Lung microvascular endothelial cell (primary cell): ENCODE data around the gene TUSC2. TPM values are rescaled to one million over a fixed set of nuclear protein-coding genes. Genes with fewer than 3 reads are reported as not detected.

Experiments used
- DNase-seq, 2 donors: peaks; one replicate each; pipeline versions ENCODE4 v3.0.0 to v3.0.0-alpha.2; 2010; ENCODE audit warnings: low read depth in 2 of 2
- total RNA-seq: library from RNA; depleted of rRNA; stranded (reverse); fragments of >200 nt; gene quantifications from 2 replicates; pipeline ENCODE4 v1.2.1, GENCODE V29; 2014

TUSC2 gene
- total RNA-seq, 1 donor from 2014 or later: 22.8 TPM

DNA sequence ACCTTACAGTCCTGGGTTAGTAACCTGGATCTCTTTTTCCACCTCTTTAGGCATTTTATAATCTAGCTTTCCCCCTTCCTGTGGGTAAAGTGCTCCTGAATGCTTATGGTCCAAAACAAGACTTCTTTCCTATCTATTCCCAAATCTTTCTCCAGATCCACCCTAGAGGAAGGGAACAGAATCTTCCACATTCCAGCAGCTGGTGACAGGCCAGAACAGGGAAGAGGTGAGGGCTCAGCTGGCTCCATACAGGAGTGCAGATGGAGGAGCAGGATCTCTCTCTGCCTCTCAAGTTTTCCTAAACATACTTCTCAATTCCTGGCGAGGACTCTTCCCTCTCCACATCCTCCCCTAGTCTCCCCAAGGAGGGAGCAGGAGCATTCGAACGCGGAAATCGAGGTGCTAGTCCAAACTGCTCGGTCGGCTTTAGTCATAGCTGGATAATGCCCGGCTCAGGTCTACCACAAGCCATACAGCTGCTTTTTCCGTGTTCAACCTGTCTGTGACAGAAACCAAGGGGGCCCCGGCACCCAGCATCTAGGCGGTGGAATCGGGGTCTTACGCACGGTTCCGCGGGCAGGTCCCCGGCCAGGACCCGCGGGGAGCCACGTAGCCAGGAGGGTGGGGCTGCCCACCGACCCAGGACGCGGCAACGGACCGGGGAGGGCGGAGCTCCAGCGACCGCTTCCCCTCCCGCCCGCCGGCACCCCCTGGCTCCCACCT, 8.6 kb upstream of the TUSC2 start:
- DNase-seq: no peak

DNA sequence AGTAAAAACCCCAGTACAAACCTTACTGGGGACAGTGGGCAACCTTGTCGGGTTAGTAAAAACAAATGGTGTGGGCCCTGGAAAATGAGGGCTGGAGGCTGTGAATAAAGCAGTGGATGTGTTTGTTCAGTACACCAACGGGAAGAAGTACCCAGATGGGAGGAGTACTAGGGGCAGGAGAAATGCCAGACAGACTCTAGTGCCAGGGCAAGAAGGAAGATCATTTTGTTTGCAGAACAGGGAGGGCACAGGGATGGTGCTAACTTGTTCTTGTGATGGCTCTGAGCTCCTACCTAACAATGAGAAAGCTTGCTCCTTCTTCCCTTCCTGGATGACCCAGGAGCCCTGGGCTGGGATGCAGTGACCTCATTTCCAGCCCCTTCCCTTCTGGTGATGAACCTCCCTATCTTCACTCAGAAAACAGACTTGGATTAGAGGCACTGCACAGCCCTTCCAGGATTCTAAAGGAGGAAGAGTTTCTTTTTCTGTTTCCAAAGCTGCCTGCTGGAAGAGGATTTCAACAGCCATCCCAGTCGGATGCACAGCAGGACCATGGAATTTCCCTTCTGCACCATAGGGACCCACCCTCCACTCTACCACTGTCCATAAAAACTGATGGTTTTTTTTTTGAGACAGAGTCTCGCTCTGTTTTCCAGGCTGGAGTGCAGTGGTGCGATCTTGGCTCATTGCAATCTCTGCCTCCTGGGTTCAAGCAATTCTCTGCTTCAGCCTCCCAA, 6.5 kb upstream of the TUSC2 start:
- peak; percentile 66 to 82 for DNase-seq

DNA sequence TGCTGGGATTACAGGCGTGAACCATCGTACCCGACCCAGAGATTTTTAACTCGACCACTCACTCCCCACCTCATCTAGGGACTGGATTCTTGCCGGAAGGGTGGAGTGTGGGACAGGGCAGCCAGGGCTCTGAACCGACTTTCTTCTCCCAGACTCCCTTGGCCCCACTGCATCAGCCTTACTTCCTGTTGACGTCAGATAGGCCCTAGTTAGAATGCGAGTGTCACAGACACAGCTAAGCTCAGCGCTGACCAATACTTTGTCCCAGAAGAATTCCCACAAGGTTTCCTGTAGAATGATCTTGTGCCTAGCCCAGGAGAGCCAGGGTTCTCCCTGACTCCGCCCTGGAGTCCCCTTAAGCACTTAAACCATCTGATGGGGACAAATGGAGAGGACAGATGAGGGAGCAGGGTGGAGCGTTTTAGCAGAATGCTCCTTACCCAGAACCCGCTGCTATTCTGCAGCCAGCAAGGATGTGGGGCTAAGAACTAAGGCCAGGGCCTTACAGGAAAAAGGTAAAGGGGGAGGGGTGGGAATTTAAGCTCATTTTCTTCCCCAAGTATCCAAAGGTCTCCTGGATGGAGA, 5.8 kb upstream of the TUSC2 start:
- DNase-seq: peak; percentile 63 to 97

DNA sequence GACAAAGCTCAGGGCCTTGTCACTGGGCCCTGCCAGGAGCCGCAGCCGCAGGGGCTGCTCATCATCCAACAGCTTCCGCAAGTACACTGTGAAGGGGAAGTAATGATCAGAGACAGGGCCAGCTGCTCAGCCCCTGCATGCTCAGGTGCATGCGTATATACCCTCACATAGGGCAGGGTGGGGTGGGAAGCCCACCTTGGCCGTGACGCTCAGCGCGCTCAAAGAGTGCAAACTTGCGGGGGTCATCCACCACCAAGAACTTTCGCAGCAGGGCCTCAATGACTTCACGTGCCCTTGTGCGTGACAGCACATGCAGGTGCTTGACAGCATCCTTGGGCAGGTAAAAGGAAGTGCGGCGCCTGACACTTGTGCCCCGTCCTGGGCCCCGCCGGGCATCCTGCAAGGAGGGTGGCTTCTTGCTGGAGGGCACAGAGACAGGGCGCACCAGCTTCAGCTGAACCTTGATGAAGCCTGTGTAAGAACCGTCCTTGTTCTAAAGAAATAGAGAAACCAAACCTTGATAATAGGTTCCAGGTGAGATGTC, 3.4 kb upstream of the TUSC2 start:
- DNase-seq: no peak

DNA sequence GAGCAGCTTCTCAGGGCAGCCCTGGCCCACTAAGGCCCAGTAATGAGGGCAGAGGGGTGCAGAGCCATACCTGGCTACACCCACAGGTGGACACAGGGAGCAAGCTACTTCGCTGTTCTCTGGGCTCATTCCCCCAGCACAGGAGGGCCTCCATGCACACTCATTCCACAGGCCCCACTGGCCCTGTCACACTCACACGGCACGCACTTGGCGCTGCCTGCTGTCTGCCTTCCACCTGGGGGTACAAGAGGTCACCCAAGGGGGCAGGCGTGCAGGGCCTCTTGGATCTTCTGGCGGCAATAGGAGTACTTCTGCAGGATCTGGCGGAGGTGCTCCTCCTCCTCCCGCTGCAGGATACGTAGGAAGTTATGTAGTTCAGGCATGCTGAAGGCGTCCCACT, 2.3 kb upstream of the TUSC2 start:
- no peak for DNase-seq

DNA sequence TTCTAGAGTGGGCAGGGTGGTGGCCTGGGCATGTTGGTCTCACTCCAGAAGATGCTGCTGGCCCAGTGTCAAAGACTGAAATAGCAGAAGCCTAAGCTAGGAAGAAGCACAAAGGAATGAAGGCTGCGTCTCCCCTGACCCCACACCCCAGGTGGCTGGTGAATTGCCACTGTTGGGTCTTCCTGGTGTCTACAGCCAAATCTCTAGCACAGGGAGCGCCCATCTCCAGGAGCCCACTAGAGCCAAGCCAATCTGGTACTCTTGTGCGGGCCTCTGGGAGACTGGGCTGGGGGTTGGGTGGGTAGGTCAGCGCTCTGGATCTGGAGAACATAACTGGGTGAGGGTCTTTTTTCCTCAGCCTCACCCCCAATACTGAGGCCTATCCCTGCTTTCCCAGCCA, 894 bp downstream of the TUSC2 start:
- no peak for DNase-seq

DNA sequence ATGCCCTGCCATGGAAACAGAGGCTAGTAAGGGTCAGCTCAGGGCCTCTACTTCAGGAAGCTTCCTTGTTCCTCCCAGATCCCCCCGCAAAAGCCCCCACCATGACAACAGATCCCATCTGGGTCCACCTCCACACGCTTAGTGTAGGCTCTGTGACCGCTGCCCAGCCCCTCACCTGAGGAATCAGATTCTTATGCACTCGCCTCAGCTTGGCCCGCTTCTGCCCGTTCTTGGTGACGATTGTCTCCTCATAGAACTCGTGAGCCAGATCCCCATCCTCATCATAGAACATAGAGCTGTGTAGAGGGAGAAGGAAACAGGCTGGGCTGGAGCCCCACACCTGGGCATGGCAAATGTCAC, 1.9 kb downstream of the TUSC2 start:
- DNase-seq: no peak

DNA sequence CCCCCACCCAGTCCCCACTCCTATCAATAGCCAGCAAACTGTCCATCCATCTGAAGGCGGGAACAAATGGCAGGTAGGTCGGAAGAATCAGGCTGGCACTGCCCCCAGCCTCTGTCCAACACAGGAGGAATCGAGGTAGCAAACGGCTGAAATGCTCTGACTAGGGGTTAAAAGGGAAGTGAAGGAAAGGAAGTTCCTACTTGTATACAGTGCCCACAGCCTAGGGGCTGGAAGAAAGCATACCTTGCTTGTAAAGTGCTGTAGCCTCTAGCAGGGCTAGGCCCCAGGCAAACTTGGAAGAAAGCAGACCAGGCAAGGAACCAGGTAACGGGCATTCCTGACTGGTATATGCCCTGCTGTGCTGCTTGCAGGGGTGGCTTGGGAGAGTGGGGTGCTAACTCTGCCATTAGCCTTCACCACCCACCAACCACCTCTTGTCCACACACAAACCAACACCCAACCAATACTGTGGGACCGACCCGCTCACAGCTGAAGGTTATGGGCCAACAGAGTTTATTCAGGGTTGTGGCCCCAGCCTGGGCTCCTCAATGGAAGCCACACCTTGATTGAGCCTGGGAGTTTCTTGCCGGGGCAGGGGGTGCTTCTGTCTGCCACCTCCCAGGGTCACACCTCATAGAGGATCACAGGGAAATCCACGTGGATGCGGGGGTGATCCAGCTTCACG, 2.4 kb downstream of the TUSC2 start:
- no peak for DNase-seq

DNA sequence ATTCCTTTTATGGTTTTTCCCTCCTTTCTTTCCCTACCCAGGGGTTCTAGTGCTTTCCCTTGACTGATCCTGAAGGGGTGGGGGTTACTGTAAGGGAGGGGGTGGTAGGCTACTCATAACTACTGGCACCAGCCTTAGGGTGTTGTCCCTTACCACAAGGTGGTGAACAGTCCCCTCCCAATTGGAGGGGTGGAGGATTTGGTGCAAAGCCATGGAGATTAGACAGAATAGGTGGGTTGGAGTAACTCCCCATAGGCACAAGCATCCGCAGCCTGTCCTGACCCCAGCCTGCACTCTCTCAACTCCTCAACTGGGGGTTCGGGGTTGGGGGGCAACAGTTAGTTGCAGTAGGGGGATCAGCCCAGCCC, 2.9 kb downstream of the TUSC2 start:
- no peak for DNase-seq

DNA sequence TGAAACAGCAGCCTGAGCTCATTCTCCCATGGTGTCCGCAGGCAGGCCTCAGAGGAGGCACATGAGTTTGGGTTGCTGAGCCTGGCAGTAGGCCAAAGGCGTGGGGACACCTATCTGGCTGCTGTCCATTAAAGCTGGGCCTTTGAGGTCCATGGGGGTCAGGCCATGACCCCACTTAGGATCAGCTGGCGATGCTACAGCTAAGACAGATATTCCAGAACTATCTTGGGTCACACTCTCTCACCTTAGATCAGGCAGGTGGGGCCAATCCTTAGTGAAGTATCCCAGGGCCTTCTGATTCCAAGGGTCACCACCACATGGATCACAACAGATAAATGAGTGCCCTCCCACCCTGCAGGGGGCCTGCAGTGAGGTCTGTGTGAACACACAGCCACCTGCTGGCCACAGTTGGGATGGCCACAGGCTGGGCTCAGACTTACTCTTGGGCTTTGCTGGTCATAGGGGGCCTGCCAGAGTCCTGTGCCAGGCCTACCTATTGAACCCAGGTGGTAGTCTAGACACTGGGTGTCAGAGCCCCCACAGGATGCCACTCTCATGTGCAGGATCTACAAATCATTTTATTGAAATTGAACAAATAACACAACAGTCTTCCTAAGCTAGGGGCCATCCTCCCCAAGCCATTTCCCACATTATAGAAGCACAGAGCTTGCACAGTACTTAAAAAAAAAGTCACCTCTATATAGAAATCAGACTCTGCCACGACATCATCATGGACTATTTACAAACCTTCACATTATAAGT, 3.5 kb downstream of the TUSC2 start:
- DNase-seq: peak; percentile 83 to 93

DNA sequence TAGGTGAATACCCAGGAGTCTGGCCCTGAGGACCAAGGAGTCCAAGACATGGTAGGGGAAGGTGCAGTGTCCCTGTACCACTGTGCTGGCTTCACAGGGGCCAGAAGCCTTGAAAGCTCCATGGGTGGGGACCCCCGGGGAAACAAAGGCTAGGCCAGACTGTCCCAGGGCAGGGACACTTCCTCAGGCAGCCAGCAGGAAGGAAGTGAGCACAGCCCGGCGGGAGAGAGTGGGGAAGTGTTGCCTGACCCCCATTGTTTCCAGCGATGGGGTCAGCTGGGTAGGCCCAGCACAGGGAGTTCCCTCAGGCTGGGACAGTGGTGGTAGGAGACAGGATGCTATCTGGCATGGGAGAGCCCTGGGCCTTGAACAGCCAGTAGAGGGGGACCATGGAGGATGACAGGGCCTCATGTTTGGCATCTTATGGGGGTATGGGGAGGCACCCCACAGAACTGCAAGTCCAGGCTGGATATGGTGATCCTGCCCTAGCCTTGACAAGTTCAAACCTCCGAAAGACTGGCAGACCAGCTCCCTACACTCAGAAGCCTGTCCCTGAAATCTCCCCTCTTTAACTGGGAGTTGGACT, 4.3 kb downstream of the TUSC2 start:
- DNase-seq: peak; percentile 94 to 97

DNA sequence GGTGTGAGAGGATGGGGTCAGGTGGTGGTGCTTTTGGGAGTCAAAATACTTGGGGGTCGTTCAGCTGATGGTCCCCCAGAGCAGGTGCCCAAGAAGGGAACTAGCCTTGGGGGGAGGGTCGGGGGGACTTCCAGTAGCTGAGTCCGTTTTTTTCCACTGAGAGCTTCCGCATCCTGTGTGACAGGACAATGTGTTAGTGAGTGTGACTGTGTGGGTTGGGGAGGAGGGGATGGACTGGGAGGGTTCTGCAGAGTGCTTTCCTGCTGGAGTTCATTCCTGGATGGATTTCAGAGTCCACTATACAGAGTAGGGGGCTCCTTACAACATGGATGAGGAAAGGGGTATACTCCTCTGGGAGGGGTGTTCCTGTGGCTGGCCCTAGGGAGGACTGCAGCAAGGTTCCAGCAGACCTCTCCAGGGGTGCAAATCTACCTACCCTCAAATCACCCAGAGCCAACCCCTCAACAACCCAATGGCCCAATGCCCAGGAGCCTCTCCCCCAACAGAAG, 4.9 kb downstream of the TUSC2 start:
- peak; percentile 88 to 97 for DNase-seq

DNA sequence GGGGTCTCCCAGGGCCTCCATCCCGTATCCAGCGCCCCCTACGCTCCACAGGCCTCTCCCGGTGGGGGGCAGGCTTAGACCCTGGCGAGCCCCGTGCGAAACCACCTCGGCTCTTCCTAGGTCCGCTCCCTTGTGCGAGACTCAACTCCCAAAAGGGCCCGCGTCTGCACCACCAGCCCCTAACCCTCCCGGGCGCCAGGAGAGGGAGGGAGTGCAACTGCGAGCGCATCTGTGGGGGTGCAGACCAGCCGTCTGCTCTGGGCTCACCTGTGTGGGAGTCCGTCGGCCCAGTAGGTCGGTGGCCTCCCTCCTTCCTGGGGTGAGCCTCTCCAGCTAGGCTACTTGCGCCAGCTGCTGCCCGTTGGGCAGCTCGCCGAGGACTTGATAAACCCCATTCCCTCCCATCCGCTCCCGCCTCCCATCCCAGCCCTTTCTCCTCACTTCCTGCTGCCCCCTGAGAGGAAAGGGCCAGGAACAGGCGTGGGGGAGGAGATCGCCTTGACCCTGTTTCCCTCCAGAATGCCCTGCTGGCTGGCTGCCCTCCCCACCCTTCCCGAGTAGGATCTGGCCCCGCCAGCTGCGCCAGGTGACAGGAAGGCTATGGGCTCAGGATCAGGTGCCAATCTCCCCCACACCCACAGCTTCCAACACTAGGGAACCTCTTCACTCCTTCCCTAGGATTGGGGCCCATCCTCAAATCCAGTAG, 5.5 kb downstream of the TUSC2 start, which contains the start of gene HYAL2:
HYAL2 (minus strand) TSS at position 360 of the 706 bp plus-strand sequence. CDS start 2,256 bp downstream, outside the sequence.
- peak; percentile 77 to 89 for DNase-seq

DNA sequence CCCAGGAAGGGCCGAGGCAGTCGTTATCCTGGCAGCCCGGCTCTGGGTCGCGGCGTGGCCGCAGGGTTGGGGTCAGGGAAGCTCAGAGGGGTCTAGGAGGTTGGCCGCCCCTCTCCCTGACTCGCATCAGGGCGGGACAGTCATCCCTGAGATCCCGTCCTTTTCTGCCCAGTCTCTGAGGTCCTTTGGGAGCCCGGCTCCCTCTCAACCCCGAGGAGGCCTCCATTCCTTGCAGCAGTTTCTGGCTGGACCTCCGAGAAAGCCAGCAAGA, 6.0 kb downstream of the TUSC2 start:
- DNase-seq: no peak

DNA sequence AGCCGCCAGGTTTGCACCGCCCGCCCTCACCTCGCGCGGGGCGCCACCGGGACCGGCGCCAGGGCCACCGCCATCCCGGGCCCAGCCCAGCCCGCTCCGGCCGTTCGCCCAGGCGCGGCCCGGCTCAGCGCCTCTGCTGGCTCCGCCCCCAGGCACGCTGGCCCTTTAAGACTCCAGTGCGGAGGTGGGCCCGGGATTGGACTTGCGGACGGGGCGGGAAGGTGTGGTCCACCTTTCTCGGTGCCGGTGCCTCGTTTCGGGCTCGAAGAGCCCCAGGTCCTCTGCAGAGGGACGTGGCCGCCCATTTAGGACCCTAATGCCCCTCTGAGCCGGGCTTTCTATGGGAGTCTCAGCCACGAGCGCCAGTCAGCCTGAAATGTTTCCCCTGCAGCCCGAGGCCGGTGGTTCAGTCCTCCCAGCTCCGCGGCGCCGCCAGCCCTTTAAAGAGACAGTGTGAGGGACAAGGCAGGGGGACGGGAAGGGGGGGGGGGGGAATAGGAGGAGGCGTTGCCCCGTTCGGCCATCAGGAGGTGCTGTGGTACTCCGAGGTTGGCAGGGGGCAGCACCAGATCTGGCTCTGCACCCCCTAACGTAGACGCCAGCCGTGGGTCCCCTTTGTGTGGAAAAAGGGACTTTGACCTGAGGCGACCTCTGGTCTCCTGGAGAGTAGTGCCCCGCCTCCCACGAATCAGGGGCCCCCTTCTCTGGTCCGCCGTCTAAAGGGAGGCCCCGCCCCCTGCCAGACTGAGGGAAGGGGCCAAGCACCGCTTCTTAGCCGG, 6.5 kb downstream of the TUSC2 start:
- DNase-seq: peak; percentile 91 to 95

DNA sequence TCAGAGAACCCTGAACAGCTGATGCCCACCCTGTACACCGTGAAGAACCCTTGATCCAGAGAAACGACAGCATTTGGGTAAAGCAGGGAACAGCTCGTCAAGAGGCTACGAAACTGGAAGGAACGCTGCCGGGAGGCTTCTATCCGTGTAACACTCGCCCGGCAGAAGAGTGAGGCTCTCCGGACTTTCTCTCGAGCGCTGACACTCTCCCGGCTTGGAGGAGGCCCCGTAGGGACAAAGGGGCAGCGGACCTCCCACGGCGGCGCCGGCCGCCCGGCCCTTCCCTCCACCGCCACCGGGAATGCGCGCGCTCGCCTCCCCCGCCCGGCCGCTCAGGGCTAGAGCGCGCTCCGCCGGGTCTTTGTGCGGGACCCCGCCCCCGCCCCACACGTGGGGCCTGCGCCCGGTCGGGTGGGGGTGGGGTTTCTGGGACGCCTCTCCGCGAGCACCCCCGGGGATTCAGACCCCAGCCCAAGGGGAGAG, 7.1 kb downstream of the TUSC2 start:
- peak; percentile 73 to 83 for DNase-seq

DNA sequence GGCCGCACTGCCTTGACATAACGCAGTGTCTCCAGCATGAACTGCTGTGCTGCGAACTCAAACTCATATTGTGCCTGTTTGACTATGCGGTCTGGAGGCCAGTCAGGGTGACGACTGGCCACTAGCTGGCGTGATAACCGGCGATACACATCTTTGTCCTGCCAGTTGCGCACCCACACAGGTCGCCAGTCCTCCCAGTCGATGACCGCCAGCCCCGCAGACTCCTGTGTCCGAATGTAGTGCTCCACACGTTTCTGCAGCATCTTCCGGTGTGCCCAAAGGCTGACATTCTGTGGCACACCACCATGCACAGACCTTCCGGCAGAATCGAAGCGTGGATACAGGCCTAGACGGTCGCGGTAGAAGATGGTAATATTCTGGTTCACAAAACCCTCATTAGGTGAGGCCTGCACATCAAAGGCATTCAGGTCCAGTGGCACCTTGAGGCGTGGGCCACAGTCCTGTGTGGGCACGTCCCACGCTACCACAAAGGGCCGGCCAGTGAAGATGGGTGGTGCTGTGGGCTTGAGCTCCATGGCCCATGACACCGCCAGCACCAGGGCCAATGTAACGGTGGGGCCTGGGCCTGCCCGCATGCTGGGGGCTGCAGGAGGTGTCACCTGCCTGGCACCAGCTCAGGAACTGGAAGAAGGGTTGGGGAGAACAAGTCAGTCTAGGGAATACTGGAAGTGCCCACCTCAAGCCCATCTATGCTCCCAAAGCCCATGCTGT, 8.0 kb downstream of the TUSC2 start:
- peak; percentile 66 to 67 for DNase-seq

DNA sequence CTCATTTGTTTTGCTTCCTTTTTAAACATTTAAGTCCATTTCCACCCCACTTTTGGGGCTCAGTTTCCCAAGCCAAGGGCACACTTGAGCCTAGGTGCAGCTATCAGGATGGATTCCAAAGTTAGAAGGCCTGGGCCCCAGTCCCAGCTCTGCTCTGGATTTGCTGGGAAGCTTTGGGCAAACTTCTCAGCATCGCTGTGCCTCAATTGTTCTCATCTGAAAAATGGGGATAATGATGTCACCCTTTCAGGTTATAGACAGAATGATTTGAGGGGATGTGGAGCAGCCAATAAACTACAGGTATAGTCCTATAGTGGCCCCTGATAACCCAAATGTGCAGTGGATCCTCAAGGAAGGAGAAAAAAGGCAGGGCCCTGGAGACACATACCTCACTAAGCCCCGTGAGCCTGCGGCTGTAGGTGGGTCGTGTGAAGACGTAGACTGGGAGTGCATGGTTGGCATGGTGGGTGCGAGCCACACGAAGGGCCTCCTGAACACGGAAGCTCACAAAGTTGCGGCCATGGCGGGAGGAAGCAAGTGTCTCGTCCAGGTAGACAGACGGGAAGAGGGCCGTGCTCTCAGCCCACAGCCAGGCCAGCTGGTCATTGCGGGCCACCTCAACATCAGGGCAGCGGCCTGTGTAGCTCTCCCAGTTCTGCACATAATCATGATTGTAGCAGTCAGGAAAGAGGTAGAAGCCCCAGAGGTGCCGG, 8.7 kb downstream of the TUSC2 start:
- peak in 1 of 2 donors; percentile 21 for DNase-seq
